ENCODE measurements around the gene CIC. TPM values are rescaled to one million over a fixed set of nuclear protein-coding genes. Genes with fewer than 3 reads are reported as not detected.
A peak's percentile ranks its signal among the peaks of the same experiment; 100 is the strongest.

Gene CIC
- total RNA-seq, 1 experiment from 2014 or later = 25.0 TPM

DNA sequence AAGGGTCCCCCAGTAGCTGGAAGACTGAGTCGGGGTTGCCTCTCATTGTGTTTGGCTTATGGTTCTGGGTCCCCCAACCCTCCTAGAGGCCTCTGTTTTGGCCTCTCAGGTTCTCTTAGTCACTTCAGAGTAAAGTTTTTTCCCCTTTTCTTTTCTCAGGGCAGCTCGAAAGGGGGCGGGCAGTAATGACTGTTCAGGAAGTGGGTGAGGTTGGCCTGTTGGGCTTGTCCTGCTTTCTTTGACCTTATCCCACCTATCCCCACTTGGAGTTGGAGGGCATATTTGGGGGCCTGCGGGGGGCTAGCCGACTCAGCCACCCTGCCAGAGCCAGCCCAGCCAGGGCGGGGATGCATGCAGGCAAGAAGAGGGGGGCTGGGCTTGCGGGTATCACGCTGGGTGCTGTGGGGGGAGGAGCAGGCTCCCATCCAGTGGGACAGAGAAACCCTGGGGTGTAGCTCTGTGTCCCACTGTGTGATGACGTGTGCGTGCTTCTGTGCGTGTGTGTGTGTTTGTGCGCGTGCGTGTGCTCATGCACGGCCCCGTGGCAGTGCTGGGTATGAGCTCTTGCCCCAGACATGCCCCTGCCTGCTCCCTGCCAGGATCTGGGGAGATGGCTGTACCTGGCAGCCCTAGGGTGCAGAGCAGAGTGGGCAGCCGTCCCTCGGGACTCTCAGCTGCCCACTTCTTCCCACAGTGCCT, 1.4 kb downstream of the CIC start:
- peak overlapping the region; percentile 91 for H3K9ac ChIP-seq (ENCODE audit: low read length)
- peak overlapping the region; percentile 68; the same call in 1 of the 2 replicates for H2AFZ ChIP-seq (ENCODE audit: low read length)
- peaks cover 24% of the 10 kb centered on the region for H3K79me2 ChIP-seq (ENCODE audit: low read length)
- DNase-seq = peak; percentile 79
- H3K4me1 ChIP-seq (ENCODE audit: low read length) = peaks cover 29% of the 10 kb centered on the region
- peak overlapping the region; percentile 74 for H3K4me3 ChIP-seq (ENCODE audit: low read length)
- H3K36me3 ChIP-seq (ENCODE audit: insufficient read depth, low read length) = no peaks in the 10 kb centered on the region
- no peaks in the 10 kb centered on the region for H4K20me1 ChIP-seq (ENCODE audit: insufficient read depth, low read depth, low read length)
- H3K9me2 ChIP-seq (replicated peaks; ENCODE audit: insufficient read depth, low read length) = no peaks in the 10 kb centered on the region
- peak overlapping the region; percentile 94 for H3K4me2 ChIP-seq (ENCODE audit: low read depth, low read length, poor library complexity, severe bottlenecking)
- no peaks in the 10 kb centered on the region for H3K27me3 ChIP-seq (ENCODE audit: low read length)
- peak overlapping the region; percentile 89 for H3K27ac ChIP-seq (ENCODE audit: low read length)
- H3K9me3 ChIP-seq (ENCODE audit: low read length) = no peaks in the 10 kb centered on the region

DNA sequence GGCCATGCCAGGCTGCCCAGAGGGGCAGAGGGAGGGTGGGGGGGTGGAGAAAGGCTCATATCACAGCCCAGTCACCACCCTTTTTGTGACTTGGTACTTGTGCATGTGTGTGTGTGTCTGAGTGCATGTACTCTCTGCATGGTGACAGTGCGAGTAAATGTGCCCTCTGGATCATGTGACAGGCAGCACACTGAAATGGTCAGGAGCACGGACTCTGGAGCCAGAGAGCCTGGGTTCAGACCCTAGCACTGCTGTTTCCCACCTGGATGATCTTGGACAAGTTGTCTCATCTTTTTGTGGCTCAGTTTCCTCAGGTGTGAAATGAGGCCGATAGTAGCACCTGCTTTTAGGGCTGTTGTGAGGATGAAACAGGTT, 2.0 kb downstream of the CIC start:
- Histone ChIP-seq H3K36me3 (ENCODE audit: insufficient read depth, low read length) (no peaks in the 10 kb centered on the region), H3K9me3 (ENCODE audit: low read length) (no peaks in the 10 kb centered on the region), H2AFZ (ENCODE audit: low read length) (no peak overlapping the region), H3K27ac (ENCODE audit: low read length) (peak overlapping the region; percentile 89), H3K27me3 (ENCODE audit: low read length) (no peaks in the 10 kb centered on the region), H3K4me1 (ENCODE audit: low read length) (peaks cover 29% of the 10 kb centered on the region), H3K4me3 (ENCODE audit: low read length) (peak overlapping the region; percentile 74; the same call in 1 of the 2 replicates), H3K79me2 (ENCODE audit: low read length) (peaks cover 24% of the 10 kb centered on the region), H3K9ac (ENCODE audit: low read length) (peak overlapping the region; percentile 91), H4K20me1 (ENCODE audit: insufficient read depth, low read depth, low read length) (no peaks in the 10 kb centered on the region), H3K4me2 (ENCODE audit: low read depth, low read length, poor library complexity, severe bottlenecking) (peak overlapping the region; percentile 94), H3K9me2 (replicated peaks; ENCODE audit: insufficient read depth, low read length) (no peaks in the 10 kb centered on the region)
- DNase-seq = no peak

DNA sequence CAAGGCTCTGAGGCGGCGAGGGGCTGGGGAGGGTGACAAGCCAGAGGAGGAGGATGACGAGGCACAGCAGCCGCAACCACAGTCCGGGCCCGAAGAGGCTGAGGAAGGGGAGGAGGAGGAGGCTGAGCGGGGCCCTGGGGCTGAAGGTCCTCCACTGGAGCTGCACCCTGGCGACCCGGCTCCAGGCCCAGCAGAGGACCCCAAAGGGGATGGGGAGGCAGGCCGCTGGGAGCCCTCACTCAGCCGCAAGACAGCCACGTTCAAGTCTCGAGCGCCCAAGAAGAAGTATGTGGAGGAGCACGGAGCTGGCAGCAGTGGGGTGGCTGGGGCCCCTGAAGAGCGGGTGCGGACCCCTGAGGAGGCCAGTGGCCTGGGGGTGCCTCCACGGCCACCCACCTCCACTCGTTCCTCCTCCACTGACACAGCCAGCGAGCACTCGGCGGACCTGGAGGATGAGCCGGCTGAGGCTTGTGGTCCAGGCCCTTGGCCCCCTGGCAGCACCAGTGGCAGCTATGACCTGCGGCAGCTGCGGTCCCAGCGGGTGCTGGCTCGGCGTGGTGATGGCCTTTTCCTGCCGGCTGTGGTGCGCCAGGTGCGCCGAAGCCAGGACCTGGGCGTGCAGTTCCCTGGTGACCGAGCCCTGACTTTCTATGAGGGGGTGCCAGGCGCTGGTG, 2.9 kb downstream of the CIC start:
- Histone ChIP-seq H3K4me3 (ENCODE audit: low read length) (no peak overlapping the region), H3K4me2 (ENCODE audit: low read depth, low read length, poor library complexity, severe bottlenecking) (no peak overlapping the region), H4K20me1 (ENCODE audit: insufficient read depth, low read depth, low read length) (no peaks in the 10 kb centered on the region), H3K9me2 (replicated peaks; ENCODE audit: insufficient read depth, low read length) (no peaks in the 10 kb centered on the region), H3K79me2 (ENCODE audit: low read length) (peaks cover 24% of the 10 kb centered on the region), H3K27me3 (ENCODE audit: low read length) (no peaks in the 10 kb centered on the region), H2AFZ (ENCODE audit: low read length) (no peak overlapping the region), H3K4me1 (ENCODE audit: low read length) (peaks cover 29% of the 10 kb centered on the region), H3K27ac (ENCODE audit: low read length) (no peak overlapping the region), H3K9ac (ENCODE audit: low read length) (no peak overlapping the region; the same call in 1 of the 2 replicates), H3K36me3 (ENCODE audit: insufficient read depth, low read length) (no peaks in the 10 kb centered on the region), H3K9me3 (ENCODE audit: low read length) (no peaks in the 10 kb centered on the region)
- DNase-seq = no peak

DNA sequence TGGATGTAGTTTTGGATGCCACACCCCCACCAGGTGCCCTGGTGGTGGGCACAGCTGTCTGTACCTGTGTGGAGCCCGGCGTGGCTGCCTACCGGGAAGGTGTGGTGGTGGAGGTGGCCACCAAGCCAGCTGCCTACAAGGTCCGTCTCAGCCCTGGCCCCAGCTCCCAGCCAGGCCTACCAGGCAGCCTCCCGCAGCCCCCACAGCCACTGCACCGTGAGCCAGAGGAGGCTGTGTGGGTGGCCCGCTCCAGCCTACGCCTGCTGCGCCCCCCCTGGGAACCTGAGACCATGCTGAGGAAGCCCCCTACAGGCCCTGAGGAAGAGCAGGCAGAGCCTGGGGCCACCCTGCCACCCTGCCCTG, 3.5 kb downstream of the CIC start:
- no peak overlapping the region for H2AFZ ChIP-seq (ENCODE audit: low read length)
- no peaks in the 10 kb centered on the region for H4K20me1 ChIP-seq (ENCODE audit: insufficient read depth, low read depth, low read length)
- H3K9me3 ChIP-seq (ENCODE audit: low read length) = no peaks in the 10 kb centered on the region
- H3K36me3 ChIP-seq (ENCODE audit: insufficient read depth, low read length) = no peaks in the 10 kb centered on the region
- H3K4me1 ChIP-seq (ENCODE audit: low read length) = peaks cover 26% of the 10 kb centered on the region
- no peak for DNase-seq
- no peak overlapping the region for H3K4me2 ChIP-seq (ENCODE audit: low read depth, low read length, poor library complexity, severe bottlenecking)
- no peak overlapping the region for H3K27ac ChIP-seq (ENCODE audit: low read length)
- no peak overlapping the region for H3K4me3 ChIP-seq (ENCODE audit: low read length)
- H3K79me2 ChIP-seq (ENCODE audit: low read length) = peaks cover 24% of the 10 kb centered on the region
- no peak overlapping the region for H3K9ac ChIP-seq (ENCODE audit: low read length)
- H3K9me2 ChIP-seq (replicated peaks; ENCODE audit: insufficient read depth, low read length) = no peaks in the 10 kb centered on the region
- no peaks in the 10 kb centered on the region for H3K27me3 ChIP-seq (ENCODE audit: low read length)

DNA sequence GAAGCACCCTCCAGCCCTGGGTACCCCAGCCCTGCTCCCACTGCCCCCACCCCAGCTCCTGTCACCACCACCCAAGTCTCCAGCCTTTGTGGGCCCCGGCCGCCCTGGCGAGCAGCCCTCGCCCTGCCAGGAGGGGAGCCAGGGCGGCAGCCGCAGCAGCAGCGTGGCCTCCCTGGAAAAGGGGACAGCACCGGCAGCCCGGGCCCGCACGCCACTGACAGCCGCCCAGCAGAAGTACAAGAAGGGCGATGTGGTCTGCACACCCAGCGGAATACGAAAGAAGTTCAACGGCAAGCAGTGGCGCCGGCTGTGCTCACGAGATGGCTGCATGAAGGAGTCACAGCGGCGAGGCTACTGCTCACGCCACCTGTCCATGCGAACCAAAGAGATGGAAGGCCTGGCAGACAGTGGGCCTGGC, 3.9 kb downstream of the CIC start:
- Histone ChIP-seq H3K4me3 (ENCODE audit: low read length) (no peak overlapping the region), H2AFZ (ENCODE audit: low read length) (no peak overlapping the region), H3K27ac (ENCODE audit: low read length) (no peak overlapping the region), H3K9me3 (ENCODE audit: low read length) (no peaks in the 10 kb centered on the region), H3K9me2 (replicated peaks; ENCODE audit: insufficient read depth, low read length) (no peaks in the 10 kb centered on the region), H3K36me3 (ENCODE audit: insufficient read depth, low read length) (no peaks in the 10 kb centered on the region), H4K20me1 (ENCODE audit: insufficient read depth, low read depth, low read length) (no peaks in the 10 kb centered on the region), H3K79me2 (ENCODE audit: low read length) (peaks cover 24% of the 10 kb centered on the region), H3K4me2 (ENCODE audit: low read depth, low read length, poor library complexity, severe bottlenecking) (no peak overlapping the region), H3K27me3 (ENCODE audit: low read length) (no peaks in the 10 kb centered on the region), H3K9ac (ENCODE audit: low read length) (no peak overlapping the region), H3K4me1 (ENCODE audit: low read length) (peaks cover 21% of the 10 kb centered on the region)
- no peak for DNase-seq

DNA sequence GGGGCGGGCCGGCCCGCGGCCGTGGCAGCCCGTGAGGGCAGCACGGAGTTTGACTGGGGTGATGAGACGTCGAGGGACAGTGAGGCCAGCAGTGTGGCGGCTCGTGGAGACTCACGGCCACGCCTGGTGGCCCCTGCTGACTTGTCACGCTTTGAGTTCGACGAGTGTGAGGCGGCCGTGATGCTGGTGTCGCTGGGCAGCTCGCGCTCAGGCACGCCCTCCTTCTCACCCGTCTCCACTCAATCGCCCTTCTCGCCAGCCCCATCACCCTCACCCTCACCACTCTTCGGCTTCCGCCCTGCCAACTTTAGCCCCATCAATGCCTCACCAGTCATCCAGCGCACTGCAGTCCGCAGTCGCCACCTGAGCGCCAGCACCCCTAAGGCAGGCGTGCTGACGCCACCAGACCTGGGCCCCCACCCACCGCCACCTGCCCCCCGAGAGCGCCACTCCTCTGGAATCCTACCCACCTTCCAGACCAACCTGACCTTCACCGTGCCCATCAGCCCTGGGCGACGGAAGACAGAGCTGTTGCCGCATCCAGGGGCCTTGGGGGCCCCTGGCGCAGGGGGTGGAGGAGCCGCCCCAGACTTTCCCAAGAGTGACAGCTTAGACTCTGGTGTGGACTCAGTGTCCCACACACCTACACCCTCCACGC, 4.5 kb downstream of the CIC start:
- Histone ChIP-seq H3K79me2 (ENCODE audit: low read length) (peaks cover 24% of the 10 kb centered on the region), H3K27ac (ENCODE audit: low read length) (no peak overlapping the region), H2AFZ (ENCODE audit: low read length) (no peak overlapping the region), H3K9ac (ENCODE audit: low read length) (no peak overlapping the region), H3K4me1 (ENCODE audit: low read length) (peaks cover 24% of the 10 kb centered on the region), H3K27me3 (ENCODE audit: low read length) (no peaks in the 10 kb centered on the region), H4K20me1 (ENCODE audit: insufficient read depth, low read depth, low read length) (no peaks in the 10 kb centered on the region), H3K4me3 (ENCODE audit: low read length) (no peak overlapping the region), H3K4me2 (ENCODE audit: low read depth, low read length, poor library complexity, severe bottlenecking) (no peak overlapping the region), H3K9me2 (replicated peaks; ENCODE audit: insufficient read depth, low read length) (no peaks in the 10 kb centered on the region), H3K36me3 (ENCODE audit: insufficient read depth, low read length) (no peaks in the 10 kb centered on the region), H3K9me3 (ENCODE audit: low read length) (no peaks in the 10 kb centered on the region)
- DNase-seq = no peak

DNA sequence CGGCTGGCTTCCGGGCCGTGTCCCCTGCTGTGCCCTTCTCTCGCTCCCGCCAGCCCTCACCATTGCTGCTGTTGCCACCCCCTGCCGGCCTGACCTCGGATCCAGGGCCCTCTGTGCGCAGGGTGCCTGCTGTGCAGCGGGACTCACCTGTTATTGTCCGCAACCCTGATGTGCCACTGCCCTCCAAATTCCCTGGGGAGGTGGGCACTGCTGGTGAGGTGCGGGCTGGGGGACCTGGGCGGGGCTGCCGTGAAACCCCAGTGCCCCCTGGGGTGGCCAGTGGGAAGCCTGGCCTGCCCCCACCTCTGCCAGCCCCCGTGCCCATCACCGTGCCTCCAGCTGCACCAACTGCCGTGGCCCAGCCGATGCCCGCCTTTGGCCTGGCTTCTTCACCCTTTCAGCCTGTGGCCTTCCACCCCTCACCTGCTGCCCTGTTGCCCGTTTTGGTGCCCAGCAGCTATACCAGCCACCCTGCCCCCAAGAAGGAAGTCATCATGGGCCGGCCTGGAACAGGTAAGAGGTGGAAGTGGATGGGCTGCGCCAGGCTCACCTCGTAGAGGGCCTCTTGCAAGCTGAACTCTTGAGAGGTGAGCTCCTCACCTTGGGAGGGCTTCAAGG, 5.1 kb downstream of the CIC start:
- Histone ChIP-seq H2AFZ (ENCODE audit: low read length) (no peak overlapping the region), H3K27me3 (ENCODE audit: low read length) (no peaks in the 10 kb centered on the region), H3K4me2 (ENCODE audit: low read depth, low read length, poor library complexity, severe bottlenecking) (no peak overlapping the region), H3K4me1 (ENCODE audit: low read length) (peaks cover 30% of the 10 kb centered on the region), H3K9ac (ENCODE audit: low read length) (no peak overlapping the region), H3K27ac (ENCODE audit: low read length) (no peak overlapping the region), H4K20me1 (ENCODE audit: insufficient read depth, low read depth, low read length) (no peaks in the 10 kb centered on the region), H3K9me3 (ENCODE audit: low read length) (no peaks in the 10 kb centered on the region), H3K9me2 (replicated peaks; ENCODE audit: insufficient read depth, low read length) (no peaks in the 10 kb centered on the region), H3K36me3 (ENCODE audit: insufficient read depth, low read length) (no peaks in the 10 kb centered on the region), H3K79me2 (ENCODE audit: low read length) (peaks cover 24% of the 10 kb centered on the region), H3K4me3 (ENCODE audit: low read length) (no peak overlapping the region)
- DNase-seq = no peak

DNA sequence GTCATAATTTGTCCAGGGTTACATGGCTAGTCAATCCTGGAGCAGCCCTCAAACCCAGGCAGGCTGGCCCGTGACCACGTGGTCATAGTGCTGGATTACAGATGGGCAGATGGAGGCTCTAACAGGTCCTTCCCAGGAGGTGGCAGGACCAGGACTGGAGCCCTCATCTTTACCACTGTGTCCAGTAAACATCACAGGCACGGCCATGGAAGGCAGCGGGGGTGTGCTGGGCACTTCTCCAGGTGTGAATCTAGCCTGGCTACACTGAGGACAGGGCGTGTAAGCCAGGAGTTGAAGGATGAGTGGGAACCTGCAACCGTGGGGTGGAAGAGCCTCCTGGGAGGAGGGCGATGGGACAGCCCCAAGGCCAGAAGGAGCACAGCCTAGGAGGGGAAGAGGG, 6.1 kb downstream of the CIC start:
- Histone ChIP-seq H3K79me2 (ENCODE audit: low read length) (peaks cover 18% of the 10 kb centered on the region), H3K27me3 (ENCODE audit: low read length) (no peaks in the 10 kb centered on the region), H3K4me1 (ENCODE audit: low read length) (peaks cover 30% of the 10 kb centered on the region), H3K9me3 (ENCODE audit: low read length) (no peaks in the 10 kb centered on the region), H3K4me2 (ENCODE audit: low read depth, low read length, poor library complexity, severe bottlenecking) (no peak overlapping the region), H3K27ac (ENCODE audit: low read length) (no peak overlapping the region), H3K9me2 (replicated peaks; ENCODE audit: insufficient read depth, low read length) (no peaks in the 10 kb centered on the region), H2AFZ (ENCODE audit: low read length) (no peak overlapping the region), H3K36me3 (ENCODE audit: insufficient read depth, low read length) (no peaks in the 10 kb centered on the region), H3K4me3 (ENCODE audit: low read length) (no peak overlapping the region), H3K9ac (ENCODE audit: low read length) (0 out of 2 replicates have a peak overlapping the region, but pooled peaks have one; percentile 22), H4K20me1 (ENCODE audit: insufficient read depth, low read depth, low read length) (no peaks in the 10 kb centered on the region)
- DNase-seq = no peak

All from Karpas-422 (cell line).